ENCODE data around the gene CLPSL1.

CLPSL1 gene

DNA sequence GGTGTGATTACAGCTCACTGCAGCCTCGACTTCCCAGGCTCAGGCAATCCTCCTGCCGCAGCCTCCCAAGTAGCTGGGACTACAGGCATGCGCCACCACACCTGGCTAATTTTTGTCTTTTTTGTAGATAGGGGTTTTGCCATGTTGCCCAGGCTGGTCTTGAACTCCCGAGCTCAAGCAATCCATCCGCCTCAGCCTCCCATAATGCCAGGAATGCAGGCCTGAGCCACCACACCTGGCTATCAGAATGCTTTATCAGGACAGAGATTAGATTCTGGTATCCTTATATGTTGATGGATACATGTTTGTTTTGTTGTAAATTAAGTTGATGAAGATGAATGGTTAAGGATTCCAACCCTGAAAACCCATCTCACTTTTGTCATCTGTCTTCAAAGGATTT, 48.5 kb downstream of the CLPSL1 start:
- no peak overlapping the region for H3K4me3 ChIP-seq (replicated peaks; ENCODE audit: insufficient read depth, low read length)
- TF ChIP-seq, protein P1, sequence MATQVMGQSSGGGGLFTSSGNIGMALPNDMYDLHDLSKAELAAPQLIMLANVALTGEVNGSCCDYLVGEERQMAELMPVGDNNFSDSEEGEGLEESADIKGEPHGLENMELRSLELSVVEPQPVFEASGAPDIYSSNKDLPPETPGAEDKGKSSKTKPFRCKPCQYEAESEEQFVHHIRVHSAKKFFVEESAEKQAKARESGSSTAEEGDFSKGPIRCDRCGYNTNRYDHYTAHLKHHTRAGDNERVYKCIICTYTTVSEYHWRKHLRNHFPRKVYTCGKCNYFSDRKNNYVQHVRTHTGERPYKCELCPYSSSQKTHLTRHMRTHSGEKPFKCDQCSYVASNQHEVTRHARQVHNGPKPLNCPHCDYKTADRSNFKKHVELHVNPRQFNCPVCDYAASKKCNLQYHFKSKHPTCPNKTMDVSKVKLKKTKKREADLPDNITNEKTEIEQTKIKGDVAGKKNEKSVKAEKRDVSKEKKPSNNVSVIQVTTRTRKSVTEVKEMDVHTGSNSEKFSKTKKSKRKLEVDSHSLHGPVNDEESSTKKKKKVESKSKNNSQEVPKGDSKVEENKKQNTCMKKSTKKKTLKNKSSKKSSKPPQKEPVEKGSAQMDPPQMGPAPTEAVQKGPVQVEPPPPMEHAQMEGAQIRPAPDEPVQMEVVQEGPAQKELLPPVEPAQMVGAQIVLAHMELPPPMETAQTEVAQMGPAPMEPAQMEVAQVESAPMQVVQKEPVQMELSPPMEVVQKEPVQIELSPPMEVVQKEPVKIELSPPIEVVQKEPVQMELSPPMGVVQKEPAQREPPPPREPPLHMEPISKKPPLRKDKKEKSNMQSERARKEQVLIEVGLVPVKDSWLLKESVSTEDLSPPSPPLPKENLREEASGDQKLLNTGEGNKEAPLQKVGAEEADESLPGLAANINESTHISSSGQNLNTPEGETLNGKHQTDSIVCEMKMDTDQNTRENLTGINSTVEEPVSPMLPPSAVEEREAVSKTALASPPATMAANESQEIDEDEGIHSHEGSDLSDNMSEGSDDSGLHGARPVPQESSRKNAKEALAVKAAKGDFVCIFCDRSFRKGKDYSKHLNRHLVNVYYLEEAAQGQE (IDR thresholded peaks at IDR 0.05; ENCODE audit: insufficient replicate concordance, low read depth): no peak
- TF ChIP-seq, protein P2, sequence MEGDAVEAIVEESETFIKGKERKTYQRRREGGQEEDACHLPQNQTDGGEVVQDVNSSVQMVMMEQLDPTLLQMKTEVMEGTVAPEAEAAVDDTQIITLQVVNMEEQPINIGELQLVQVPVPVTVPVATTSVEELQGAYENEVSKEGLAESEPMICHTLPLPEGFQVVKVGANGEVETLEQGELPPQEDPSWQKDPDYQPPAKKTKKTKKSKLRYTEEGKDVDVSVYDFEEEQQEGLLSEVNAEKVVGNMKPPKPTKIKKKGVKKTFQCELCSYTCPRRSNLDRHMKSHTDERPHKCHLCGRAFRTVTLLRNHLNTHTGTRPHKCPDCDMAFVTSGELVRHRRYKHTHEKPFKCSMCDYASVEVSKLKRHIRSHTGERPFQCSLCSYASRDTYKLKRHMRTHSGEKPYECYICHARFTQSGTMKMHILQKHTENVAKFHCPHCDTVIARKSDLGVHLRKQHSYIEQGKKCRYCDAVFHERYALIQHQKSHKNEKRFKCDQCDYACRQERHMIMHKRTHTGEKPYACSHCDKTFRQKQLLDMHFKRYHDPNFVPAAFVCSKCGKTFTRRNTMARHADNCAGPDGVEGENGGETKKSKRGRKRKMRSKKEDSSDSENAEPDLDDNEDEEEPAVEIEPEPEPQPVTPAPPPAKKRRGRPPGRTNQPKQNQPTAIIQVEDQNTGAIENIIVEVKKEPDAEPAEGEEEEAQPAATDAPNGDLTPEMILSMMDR (IDR thresholded peaks at IDR 0.05; ENCODE audit: insufficient read depth, low read length): no peak
- no peak for TF ChIP-seq POLR2AphosphoS5 (IDR thresholded peaks at IDR 0.05; ENCODE audit: low read depth)
- TF ChIP-seq GABPA (IDR thresholded peaks at IDR 0.05; ENCODE audit: low read depth): no peak
- no peak for TF ChIP-seq SPI1 (IDR thresholded peaks at IDR 0.05; ENCODE audit: borderline replicate concordance, low read depth)
- H3K27me3 ChIP-seq (ENCODE audit: insufficient read depth, poor library complexity, severe bottlenecking): no peaks in the 10 kb centered on the region

DNA sequence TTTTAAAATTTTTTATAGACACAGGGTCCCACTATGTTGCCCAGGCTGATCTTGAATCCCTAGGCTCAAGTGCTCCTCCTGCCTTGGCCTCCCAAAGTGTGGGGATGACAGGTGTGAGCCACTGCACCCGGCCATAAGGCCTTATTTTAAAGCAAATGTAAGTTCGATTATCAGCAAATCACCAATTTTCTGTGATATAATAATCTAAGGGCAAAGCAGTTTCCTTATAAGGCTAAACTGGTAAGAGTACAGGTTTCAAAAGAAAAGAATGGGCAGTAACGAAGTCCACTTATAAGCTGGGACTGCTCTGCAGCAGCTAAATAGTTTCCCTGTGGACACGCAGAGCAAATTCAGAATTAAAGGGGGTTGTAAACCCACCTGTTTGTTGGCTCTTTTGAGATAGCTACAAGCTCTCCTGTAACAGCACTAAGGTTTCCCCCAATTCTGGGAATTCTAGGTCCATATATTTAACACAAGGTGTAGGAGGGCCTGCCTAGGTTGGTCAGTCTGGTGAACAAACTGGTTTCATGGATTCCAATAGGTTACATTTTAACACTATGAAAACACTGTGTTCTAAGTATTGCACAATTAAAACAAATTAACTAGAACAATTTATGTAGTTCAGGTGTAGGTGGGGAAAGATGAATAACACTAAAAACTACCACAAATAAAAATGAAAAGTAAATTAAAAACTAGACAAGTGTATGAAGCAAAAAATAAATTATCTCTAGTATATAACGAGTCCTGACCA, 50.6 kb downstream of the CLPSL1 start:
- no peaks in the 10 kb centered on the region for H3K27me3 ChIP-seq (ENCODE audit: insufficient read depth, poor library complexity, severe bottlenecking)
- DNase-seq (ENCODE audit: low read depth in 1 of 2, low spot score in 1 of 2): no peak
- TF ChIP-seq POLR2AphosphoS5 (IDR thresholded peaks at IDR 0.05; ENCODE audit: low read depth): peak; percentile 6; the same call in 1 of the 2 replicates
- TF ChIP-seq SPI1 (IDR thresholded peaks at IDR 0.05; ENCODE audit: borderline replicate concordance, low read depth): no peak
- H3K27ac ChIP-seq (replicated peaks): no peak overlapping the region
- no peak overlapping the region for H3K4me3 ChIP-seq (replicated peaks; ENCODE audit: insufficient read depth, low read length)

More for the DNA sequence above, 48.5 kb downstream of the CLPSL1 start:
- DNase-seq (ENCODE audit: low read depth in 1 of 2, low spot score in 1 of 2): no peak
- H3K27ac ChIP-seq (replicated peaks): no peak overlapping the region

GRCh38 chr6:35833536-35833935, 52.7 kb downstream of the CLPSL1 start:
- TF ChIP-seq SPI1 (IDR thresholded peaks at IDR 0.05; ENCODE audit: borderline replicate concordance, low read depth) (no peak), GABPA (IDR thresholded peaks at IDR 0.05; ENCODE audit: low read depth) (no peak), POLR2AphosphoS5 (IDR thresholded peaks at IDR 0.05; ENCODE audit: low read depth) (no peak)
- TF ChIP-seq, protein P2 (IDR thresholded peaks at IDR 0.05; ENCODE audit: insufficient read depth, low read length): no peak
- TF ChIP-seq, protein P1 (IDR thresholded peaks at IDR 0.05; ENCODE audit: insufficient replicate concordance, low read depth): no peak
- no peaks in the 10 kb centered on the region for H3K27me3 ChIP-seq (ENCODE audit: insufficient read depth, poor library complexity, severe bottlenecking)
- peak overlapping the region; percentile 47 for H3K27ac ChIP-seq (replicated peaks)
- DNase-seq (ENCODE audit: low read depth in 1 of 2, low spot score in 1 of 2): peak; percentile 61 to 81
- no peak overlapping the region for H3K4me3 ChIP-seq (replicated peaks; ENCODE audit: insufficient read depth, low read length)
